ENCODE results near the gene USP36. TPM values are rescaled to one million over a fixed set of nuclear protein-coding genes. Genes with fewer than 3 reads are reported as not detected.
"Not testable (repeated sequence)": the region's sequence is repeated elsewhere in the genome, so short reads cannot be mapped to it uniquely, and the experiment has no call there.

Gene USP36
- total and polyA plus RNA-seq, 8 donors, result 29.2 to 53.7 (median 45.0) TPM

DNA sequence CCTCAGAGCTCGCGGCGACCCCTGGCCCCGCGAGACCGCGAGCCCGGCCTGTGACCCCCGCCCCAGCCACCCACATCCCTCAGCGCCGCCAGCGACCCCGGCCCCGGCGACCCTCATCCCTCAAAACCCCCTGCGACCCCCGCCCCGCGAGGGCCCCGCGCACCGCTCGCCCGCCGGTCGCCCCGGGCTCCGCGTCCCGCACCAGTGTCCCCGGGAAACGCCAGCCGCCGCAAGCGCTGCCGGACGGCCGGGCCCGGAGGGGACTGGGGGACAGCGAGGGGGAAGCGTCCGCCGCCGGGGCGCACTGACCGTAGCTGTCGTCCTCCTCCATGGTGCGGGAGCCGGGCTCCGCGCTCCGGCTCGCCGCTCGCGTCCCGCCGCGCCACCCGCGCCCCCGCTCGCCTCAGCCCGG, 58.7 kb downstream of the USP36 start, which contains the start of gene CYTH1:
Gene CYTH1, minus strand, starts transcription at position 381 of the 412 bp plus-strand sequence. Its CDS starts 50 bp downstream, at position 331.
- Histone ChIP-seq H3K4me3 (peak within 1 kb of the TSS; percentile 83 to 86), H3K36me3 (no peaks in the 10 kb centered on the region), H3K27me3 (no peaks in the 10 kb centered on the region), H3K4me1 (peaks cover 10 to 64% of the 10 kb centered on the region in 2 donors), H3K27ac (peak within 1 kb of the TSS; percentile 94 to 96), H3K9me3 (no peaks in the 10 kb centered on the region)
- intact Hi-C loops (cut with DNase I), result no loop called here
- no peak for ATAC-seq
- DNase-seq, result no peak
- TF ChIP-seq, protein P1, sequence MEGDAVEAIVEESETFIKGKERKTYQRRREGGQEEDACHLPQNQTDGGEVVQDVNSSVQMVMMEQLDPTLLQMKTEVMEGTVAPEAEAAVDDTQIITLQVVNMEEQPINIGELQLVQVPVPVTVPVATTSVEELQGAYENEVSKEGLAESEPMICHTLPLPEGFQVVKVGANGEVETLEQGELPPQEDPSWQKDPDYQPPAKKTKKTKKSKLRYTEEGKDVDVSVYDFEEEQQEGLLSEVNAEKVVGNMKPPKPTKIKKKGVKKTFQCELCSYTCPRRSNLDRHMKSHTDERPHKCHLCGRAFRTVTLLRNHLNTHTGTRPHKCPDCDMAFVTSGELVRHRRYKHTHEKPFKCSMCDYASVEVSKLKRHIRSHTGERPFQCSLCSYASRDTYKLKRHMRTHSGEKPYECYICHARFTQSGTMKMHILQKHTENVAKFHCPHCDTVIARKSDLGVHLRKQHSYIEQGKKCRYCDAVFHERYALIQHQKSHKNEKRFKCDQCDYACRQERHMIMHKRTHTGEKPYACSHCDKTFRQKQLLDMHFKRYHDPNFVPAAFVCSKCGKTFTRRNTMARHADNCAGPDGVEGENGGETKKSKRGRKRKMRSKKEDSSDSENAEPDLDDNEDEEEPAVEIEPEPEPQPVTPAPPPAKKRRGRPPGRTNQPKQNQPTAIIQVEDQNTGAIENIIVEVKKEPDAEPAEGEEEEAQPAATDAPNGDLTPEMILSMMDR (IDR thresholded peaks at IDR 0.05), result no peak

DNA sequence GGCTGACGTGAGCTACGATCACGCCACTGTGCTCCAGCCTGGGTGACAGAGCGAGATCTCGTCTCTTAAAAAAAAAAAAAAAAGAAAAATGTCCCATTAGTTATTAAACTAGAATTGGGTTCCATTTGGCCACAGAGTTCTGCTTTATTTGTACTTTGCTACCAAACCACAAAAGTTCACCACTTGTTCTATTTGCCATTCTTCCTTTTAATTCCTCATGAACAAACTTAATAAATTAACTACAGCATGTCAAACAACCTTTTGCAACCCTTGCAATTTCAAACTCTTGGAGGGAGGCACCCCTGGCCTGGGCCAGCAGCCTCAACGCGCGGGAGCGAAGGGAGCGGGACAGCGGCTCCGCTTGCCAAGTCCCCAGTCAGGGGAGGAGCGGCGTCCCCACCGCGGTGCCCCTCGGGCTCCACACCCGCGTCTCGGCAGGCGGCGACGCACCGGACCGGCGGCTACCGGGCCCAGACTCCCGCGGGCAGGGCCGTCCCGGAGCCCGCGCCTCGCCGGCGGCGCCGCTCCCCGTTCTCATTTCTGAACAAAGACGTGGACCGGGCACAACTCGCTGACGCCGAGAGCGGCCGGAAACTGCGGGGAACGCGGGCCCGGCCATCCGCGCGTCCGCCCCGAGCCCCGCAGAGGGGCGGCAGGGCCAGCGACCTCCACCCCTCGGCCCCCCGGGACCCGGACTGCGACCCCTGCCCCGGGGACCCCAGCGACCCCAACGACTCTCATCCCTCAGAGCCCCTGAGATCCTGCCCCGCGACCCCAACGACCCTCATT, 59.3 kb downstream of the USP36 start:
- intact Hi-C loops (cut with DNase I), result no loop called here
- no peaks in the 10 kb centered on the region for H3K36me3 ChIP-seq
- no peaks in the 10 kb centered on the region for H3K27me3 ChIP-seq
- peaks cover 10 to 71% of the 10 kb centered on the region in 2 donors for H3K4me1 ChIP-seq
- H3K4me3 ChIP-seq, result peak overlapping the region; percentile 83 to 86
- ATAC-seq (peak; percentile 6), DNase-seq (peak in 3 of 4 donors; percentile 64 to 93 (median 65))
- H3K27ac ChIP-seq, result peak overlapping the region; percentile 94
- H3K9me3 ChIP-seq, result no peaks in the 10 kb centered on the region
- TF ChIP-seq, protein P1 (IDR thresholded peaks at IDR 0.05), result no peak

DNA sequence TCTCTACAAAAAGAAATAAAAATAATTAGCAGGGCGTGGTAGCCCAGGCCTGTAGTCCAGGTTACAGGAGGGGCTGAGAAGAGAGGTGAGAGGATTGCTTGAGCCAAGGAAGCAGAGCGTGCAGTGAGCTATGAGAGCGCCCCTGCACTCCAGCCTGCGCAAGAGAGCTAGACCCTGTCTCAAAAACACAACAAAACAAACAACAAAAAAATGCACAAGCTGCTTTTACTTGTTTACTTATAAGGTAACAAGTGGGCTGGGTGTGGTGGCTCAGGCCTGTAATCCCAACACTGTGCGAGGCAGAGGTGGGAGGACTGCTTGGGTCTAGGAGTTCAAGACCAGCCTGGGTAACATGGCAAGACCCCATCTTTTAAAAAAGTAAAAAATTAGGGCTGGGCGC, 60.3 kb downstream of the USP36 start:
- DNase-seq, result no peak
- peak overlapping the region in 1 of 2 donors; percentile 86 for H3K4me3 ChIP-seq

DNA sequence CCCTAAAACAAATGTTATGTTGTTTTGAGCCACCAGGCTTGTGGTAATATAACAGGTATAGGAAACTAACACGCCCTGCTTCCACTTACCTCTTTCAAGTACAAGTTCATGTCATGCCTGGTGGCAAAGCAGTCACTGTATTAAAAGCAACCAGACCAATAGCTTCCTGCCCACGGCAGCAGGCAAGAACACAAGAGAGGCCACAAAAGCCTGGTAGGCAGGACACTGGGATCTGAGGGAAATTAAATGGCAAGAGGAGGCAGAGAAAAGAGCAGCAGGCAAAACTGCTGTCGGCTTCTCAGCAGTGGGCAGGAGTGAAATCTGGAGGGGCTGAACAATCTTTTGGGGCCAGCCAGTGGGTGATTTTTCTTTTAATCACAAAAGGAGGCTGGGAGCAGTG, 60.8 kb downstream of the USP36 start:
- Histone ChIP-seq H3K4me3 (peak overlapping the region in 1 of 2 donors; percentile 86), H3K9me3 (no peaks in the 10 kb centered on the region), H3K27me3 (no peaks in the 10 kb centered on the region), H3K27ac (peak overlapping the region; percentile 94), H3K36me3 (no peaks in the 10 kb centered on the region), H3K4me1 (peaks cover 14 to 76% of the 10 kb centered on the region in 2 donors)
- intact Hi-C loops (cut with DNase I), result no loop called here
- TF ChIP-seq, protein P1 (IDR thresholded peaks at IDR 0.05), result no peak
- no peak for DNase-seq
- ATAC-seq, result peak; percentile 43

More for the DNA sequence above, 60.3 kb downstream of the USP36 start:
- TF ChIP-seq, protein P1 (IDR thresholded peaks at IDR 0.05), result no peak
- Histone ChIP-seq H3K36me3 (no peaks in the 10 kb centered on the region), H3K9me3 (no peaks in the 10 kb centered on the region), H3K4me1 (peaks cover 14 to 76% of the 10 kb centered on the region in 2 donors), H3K27ac (peak overlapping the region; percentile 94), H3K27me3 (no peaks in the 10 kb centered on the region)
- peak; percentile 22 for ATAC-seq
- intact Hi-C loops (cut with DNase I), result no loop called here

DNA sequence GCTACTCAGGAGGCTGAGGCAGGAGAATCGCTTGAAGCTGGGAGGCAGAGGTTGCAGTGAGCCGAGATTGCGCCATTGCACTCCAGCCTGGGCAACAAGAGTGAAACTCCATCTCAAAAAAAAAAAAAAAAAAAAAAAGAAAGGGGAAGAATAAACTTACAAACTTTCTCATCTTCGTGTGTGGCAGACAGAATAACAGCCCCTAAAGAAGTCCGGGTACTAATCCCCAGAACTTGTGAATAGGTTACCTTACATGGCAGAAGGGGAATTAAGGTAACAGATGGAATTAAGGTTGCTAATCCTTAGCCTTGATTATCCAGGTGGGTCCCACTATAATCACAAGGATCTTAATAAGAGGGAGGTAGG, 61.3 kb downstream of the USP36 start:
- Histone ChIP-seq H3K4me1 (peaks cover 14 to 79% of the 10 kb centered on the region in 2 donors), H3K4me3 (peak overlapping the region in 1 of 2 donors; percentile 86), H3K27ac (peak overlapping the region; percentile 94)
- intact Hi-C loops (cut with DNase I); ATAC-seq; H3K9me3 ChIP-seq; H3K36me3 ChIP-seq; DNase-seq; H3K27me3 ChIP-seq: not testable (repeated sequence)

All from left lung (tissue), 10 donors.